ENCODE results near the gene GALNT18. TPM values are rescaled to one million over a fixed set of nuclear protein-coding genes. Genes with fewer than 3 reads are reported as not detected.

The GALNT18 gene
- total and polyA plus RNA-seq, 2 of the 4 experiments (the other 2 are of a cell fraction) = 9.5 to 11.3 TPM

DNA sequence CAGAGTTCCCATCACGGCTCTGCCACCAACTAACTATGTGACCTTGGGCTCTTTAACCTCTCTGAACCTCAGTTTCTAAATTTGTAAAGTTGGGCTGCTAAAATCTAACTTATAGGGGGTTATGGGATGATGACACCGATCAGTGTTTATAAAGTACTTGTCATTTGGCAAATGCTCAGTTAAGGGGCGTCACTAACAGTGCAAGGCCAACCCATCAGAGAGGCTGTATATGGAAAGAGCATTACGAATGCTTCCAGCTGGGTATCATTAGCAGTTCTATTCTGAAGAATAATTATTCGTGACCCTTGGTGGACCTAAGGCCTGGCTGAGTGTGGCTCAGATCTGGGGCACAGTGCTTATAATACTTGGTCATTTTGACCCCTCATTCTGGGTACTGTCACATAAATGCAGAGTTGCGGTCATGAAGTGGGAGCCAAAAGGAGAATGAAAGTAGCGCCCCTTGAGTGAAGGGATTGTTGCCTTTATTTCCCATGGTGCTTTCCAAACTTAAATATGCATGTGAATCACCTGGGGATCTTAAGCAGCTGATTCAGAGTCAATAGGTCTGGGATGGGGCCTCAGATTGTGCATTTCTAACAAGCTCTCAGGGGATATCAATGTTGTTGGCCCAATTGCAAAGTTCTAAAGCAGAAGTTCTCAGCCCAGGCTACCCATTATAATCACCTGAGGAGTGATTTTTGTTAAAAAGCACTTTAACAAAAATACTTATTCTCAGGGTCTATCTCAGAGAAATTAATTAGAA is 384.6 kb downstream of the GALNT18 start:
- H4K5ac ChIP-seq (ENCODE audit: low read depth, low read length) = no peak overlapping the region
- peaks cover 32% of the 10 kb centered on the region for H3K27me3 ChIP-seq (ENCODE audit: control insufficient read depth, insufficient read depth, low read length)
- H3K79me1 ChIP-seq (ENCODE audit: low read depth in 1 of 2, low read length in 2 of 2) = no peaks in the 10 kb centered on the region
- H2BK15ac ChIP-seq (ENCODE audit: low read depth, low read length) = no peak overlapping the region
- H3K9ac ChIP-seq (ENCODE audit: low read depth, low read length) = no peak overlapping the region
- H3K4ac ChIP-seq (ENCODE audit: low read depth, low read length) = no peak overlapping the region
- no peak overlapping the region for H3K56ac ChIP-seq (ENCODE audit: extremely low read depth, insufficient read depth, low read length)
- no peak overlapping the region for H2BK120ac ChIP-seq (ENCODE audit: low read depth, low read length)
- H4K20me1 ChIP-seq (ENCODE audit: insufficient read depth, low read length) = no peaks in the 10 kb centered on the region
- no TSS peak for BruUV-seq (replicated peaks)
- no peak overlapping the region for H4K8ac ChIP-seq (ENCODE audit: low read depth in 2 of 2, low read length in 2 of 2)
- CTCF ChIA-PET = no interaction called here
- H3K4me1 ChIP-seq (ENCODE audit: control insufficient read depth, insufficient read depth, low read length) = no peaks in the 10 kb centered on the region
- no peaks in the 10 kb centered on the region; the same call in 1 of the 2 replicates for H3K9me1 ChIP-seq (ENCODE audit: insufficient read depth, low read length)
- intact Hi-C loops (cut with micrococcal nuclease) (no loop called here), in situ Hi-C loops (cut with MboI; ENCODE audit: low sequenced_read_pairs) (no loop called here), dilution Hi-C loops (cut with HindIII; ENCODE audit: low sequenced_read_pairs, unreplicated experiment) (no loop called here)
- H3K4me3 ChIP-seq (ENCODE audit: insufficient read depth, low read depth, low read length) = no peak overlapping the region
- H3K36me3 ChIP-seq (ENCODE audit: control insufficient read depth, insufficient read depth, low read length) = no peaks in the 10 kb centered on the region
- no peak overlapping the region for H2AK9ac ChIP-seq (replicated peaks; ENCODE audit: low read depth, low read length, poor library complexity)
- ATAC-seq (ENCODE audit: low read depth) (peak; percentile 24; the same call in 1 of the 2 replicates), DNase-seq (no peak)
- POLR2A ChIA-PET (ENCODE audit: unreplicated experiment) = no interaction called here
- H2BK20ac ChIP-seq (ENCODE audit: low read depth, low read length) = no peak overlapping the region
- H3K4me2 ChIP-seq (ENCODE audit: low read depth, low read length) = no peak overlapping the region
- H3K14ac ChIP-seq (replicated peaks; ENCODE audit: low read depth, low read length) = no peak overlapping the region
- no peak overlapping the region for H4K91ac ChIP-seq (ENCODE audit: insufficient read depth, low read depth, low read length)
- TF ChIP-seq MAFK (IDR thresholded peaks at IDR 0.05; ENCODE audit: low read depth, low read length) (no peak), MXI1 (IDR thresholded peaks at IDR 0.05; ENCODE audit: borderline replicate concordance, low read depth, low read length) (no peak), CEBPB (IDR thresholded peaks at IDR 0.05; ENCODE audit: low read depth, low read length) (no peak), RAD21 (IDR thresholded peaks at IDR 0.05; ENCODE audit: low read length) (no peak), BHLHE40 (IDR thresholded peaks at IDR 0.05; ENCODE audit: low read depth, low read length) (no peak), RFX5 (IDR thresholded peaks at IDR 0.05; ENCODE audit: low read depth, low read length) (no peak), POLR2A (IDR thresholded peaks at IDR 0.05; ENCODE audit: low read depth, low read length) (no peak), NFE2L2 (IDR thresholded peaks at IDR 0.05; ENCODE audit: low read depth, low read length) (no peak), CHD1 (IDR thresholded peaks at IDR 0.05; ENCODE audit: low read depth, low read length) (no peak), SMC3 (IDR thresholded peaks at IDR 0.05; ENCODE audit: low read depth, low read length) (no peak), FOS (IDR thresholded peaks at IDR 0.05; ENCODE audit: low read depth, low read length) (no peak)
- TF ChIP-seq, protein P1, sequence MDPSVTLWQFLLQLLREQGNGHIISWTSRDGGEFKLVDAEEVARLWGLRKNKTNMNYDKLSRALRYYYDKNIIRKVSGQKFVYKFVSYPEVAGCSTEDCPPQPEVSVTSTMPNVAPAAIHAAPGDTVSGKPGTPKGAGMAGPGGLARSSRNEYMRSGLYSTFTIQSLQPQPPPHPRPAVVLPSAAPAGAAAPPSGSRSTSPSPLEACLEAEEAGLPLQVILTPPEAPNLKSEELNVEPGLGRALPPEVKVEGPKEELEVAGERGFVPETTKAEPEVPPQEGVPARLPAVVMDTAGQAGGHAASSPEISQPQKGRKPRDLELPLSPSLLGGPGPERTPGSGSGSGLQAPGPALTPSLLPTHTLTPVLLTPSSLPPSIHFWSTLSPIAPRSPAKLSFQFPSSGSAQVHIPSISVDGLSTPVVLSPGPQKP (IDR thresholded peaks at IDR 0.05; ENCODE audit: borderline replicate concordance, low read depth, low read length) = no peak
- TF ChIP-seq, protein P2, sequence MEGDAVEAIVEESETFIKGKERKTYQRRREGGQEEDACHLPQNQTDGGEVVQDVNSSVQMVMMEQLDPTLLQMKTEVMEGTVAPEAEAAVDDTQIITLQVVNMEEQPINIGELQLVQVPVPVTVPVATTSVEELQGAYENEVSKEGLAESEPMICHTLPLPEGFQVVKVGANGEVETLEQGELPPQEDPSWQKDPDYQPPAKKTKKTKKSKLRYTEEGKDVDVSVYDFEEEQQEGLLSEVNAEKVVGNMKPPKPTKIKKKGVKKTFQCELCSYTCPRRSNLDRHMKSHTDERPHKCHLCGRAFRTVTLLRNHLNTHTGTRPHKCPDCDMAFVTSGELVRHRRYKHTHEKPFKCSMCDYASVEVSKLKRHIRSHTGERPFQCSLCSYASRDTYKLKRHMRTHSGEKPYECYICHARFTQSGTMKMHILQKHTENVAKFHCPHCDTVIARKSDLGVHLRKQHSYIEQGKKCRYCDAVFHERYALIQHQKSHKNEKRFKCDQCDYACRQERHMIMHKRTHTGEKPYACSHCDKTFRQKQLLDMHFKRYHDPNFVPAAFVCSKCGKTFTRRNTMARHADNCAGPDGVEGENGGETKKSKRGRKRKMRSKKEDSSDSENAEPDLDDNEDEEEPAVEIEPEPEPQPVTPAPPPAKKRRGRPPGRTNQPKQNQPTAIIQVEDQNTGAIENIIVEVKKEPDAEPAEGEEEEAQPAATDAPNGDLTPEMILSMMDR (conservative IDR thresholded peaks at IDR 0.05; ENCODE audit: low read depth, low read length) = no peak
- TF ChIP-seq, protein P3, sequence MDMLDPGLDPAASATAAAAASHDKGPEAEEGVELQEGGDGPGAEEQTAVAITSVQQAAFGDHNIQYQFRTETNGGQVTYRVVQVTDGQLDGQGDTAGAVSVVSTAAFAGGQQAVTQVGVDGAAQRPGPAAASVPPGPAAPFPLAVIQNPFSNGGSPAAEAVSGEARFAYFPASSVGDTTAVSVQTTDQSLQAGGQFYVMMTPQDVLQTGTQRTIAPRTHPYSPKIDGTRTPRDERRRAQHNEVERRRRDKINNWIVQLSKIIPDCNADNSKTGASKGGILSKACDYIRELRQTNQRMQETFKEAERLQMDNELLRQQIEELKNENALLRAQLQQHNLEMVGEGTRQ (IDR thresholded peaks at IDR 0.05; ENCODE audit: low read depth, low read length) = no peak
- no peaks in the 10 kb centered on the region for H3K9me3 ChIP-seq (ENCODE audit: control insufficient read depth, insufficient read depth, low read length)
- H2BK5ac ChIP-seq (ENCODE audit: low read depth, low read length, poor library complexity, severe bottlenecking) = no peak overlapping the region
- no peak overlapping the region for H3K18ac ChIP-seq (ENCODE audit: low read depth, low read length)
- H3K27ac ChIP-seq (ENCODE audit: insufficient read depth, low read length) = no peak overlapping the region
- no peak overlapping the region for H3K23ac ChIP-seq (ENCODE audit: low read depth, low read length)
- H2AK5ac ChIP-seq (ENCODE audit: low read depth, low read length) = no peak overlapping the region
- no peak overlapping the region for H2AFZ ChIP-seq (replicated peaks; ENCODE audit: low read length, poor library complexity)
- WGBS, 2 experiments (ENCODE audit: extremely low coverage in 2 of 2, insufficient read length in 1 of 2) = 57% methylated on average over 2 of the region's 7 CpGs; no CpG with 5 or more reads in 1 of the 2 experiments

All from IMR-90 (cell line).